ENCODE data around the gene TBC1D1. TPM values are rescaled to one million over a fixed set of nuclear protein-coding genes. Genes with fewer than 3 reads are reported as not detected.

TBC1D1 gene
- polyA plus RNA-seq, 1 donor (not counting 4 experiments of a cell fraction or from before 2014, with no cell fraction given), result 32.5 TPM

DNA sequence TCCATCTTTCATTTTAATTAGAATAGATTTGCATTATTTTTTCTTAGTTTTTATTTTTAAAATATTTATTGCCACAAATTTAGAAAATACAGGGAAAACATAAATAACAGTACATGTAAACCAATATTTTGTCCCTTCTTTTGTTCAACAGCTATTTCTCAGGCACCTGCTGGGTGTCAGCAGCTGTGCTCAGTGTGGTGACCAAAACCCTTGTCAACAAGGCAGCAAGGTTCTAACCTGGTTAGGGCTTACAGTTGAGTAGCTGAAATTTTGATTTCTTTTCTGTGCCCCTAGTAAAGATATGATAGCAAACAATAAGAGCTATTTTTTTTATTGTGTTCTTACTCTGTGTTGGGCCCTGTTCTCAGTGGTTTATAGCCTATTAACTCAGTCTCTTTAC, 197.4 kb downstream of the TBC1D1 start:
- H3K27me3 ChIP-seq (ENCODE audit: control insufficient read depth, extremely low read depth, insufficient read depth, low read length), result no peaks in the 10 kb centered on the region
- dilution Hi-C loops (cut with MboI; ENCODE audit: extremely low pct_ligation_motif_present, low sequenced_read_pairs), result no loop called here
- H3K9ac ChIP-seq (ENCODE audit: control insufficient read depth, extremely low read depth, insufficient read depth, low read length), result no peak overlapping the region
- DNase-seq (ENCODE audit: low read depth, low spot score), result no peak
- no peak overlapping the region for H3K4me3 ChIP-seq (ENCODE audit: control insufficient read depth in 2 of 3, extremely low read depth in 1 of 3, insufficient read depth in 2 of 3, low read depth in 1 of 3, low read length in 3 of 3)
- no peaks in the 10 kb centered on the region for H3K9me3 ChIP-seq (ENCODE audit: control insufficient read depth, low read depth, low read length)
- peaks cover 7% of the 10 kb centered on the region for H3K4me1 ChIP-seq (ENCODE audit: control insufficient read depth, extremely low read depth, insufficient read depth, low read length)
- H3K36me3 ChIP-seq (ENCODE audit: control insufficient read depth in 2 of 2, extremely low read depth in 1 of 2, insufficient read depth in 2 of 2, low read length in 2 of 2), result peaks cover 0 to 2% of the 10 kb centered on the region in 2 experiments
- H4K20me1 ChIP-seq (ENCODE audit: control insufficient read depth, extremely low read depth, insufficient read depth, low read length), result no peaks in the 10 kb centered on the region
- no peak overlapping the region for H3K27ac ChIP-seq (ENCODE audit: control insufficient read depth, insufficient read depth, low read length)
- FAIRE-seq, result no peak
- H2AFZ ChIP-seq (ENCODE audit: control insufficient read depth, low read length), result no peak overlapping the region
- TF ChIP-seq, protein P1, sequence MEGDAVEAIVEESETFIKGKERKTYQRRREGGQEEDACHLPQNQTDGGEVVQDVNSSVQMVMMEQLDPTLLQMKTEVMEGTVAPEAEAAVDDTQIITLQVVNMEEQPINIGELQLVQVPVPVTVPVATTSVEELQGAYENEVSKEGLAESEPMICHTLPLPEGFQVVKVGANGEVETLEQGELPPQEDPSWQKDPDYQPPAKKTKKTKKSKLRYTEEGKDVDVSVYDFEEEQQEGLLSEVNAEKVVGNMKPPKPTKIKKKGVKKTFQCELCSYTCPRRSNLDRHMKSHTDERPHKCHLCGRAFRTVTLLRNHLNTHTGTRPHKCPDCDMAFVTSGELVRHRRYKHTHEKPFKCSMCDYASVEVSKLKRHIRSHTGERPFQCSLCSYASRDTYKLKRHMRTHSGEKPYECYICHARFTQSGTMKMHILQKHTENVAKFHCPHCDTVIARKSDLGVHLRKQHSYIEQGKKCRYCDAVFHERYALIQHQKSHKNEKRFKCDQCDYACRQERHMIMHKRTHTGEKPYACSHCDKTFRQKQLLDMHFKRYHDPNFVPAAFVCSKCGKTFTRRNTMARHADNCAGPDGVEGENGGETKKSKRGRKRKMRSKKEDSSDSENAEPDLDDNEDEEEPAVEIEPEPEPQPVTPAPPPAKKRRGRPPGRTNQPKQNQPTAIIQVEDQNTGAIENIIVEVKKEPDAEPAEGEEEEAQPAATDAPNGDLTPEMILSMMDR (optimal IDR thresholded peaks at IDR 0.05 in 1 of 3, IDR thresholded peaks at IDR 0.05 in 1 of 3, conservative IDR thresholded peaks at IDR 0.05 in 1 of 3; ENCODE audit: extremely low read depth in 1 of 3, insufficient read depth in 2 of 3, low read length in 3 of 3), result no peak
- no peak for TF ChIP-seq EZH2 (IDR thresholded peaks at IDR 0.05; ENCODE audit: low read length)
- H3K79me2 ChIP-seq (ENCODE audit: control insufficient read depth, insufficient read depth, low read length), result no peaks in the 10 kb centered on the region
- no peaks in the 10 kb centered on the region for H3K9me1 ChIP-seq (ENCODE audit: control insufficient read depth, extremely low read depth, insufficient read depth, low read length)
- no peak overlapping the region for H3K4me2 ChIP-seq (ENCODE audit: control insufficient read depth, extremely low read depth, insufficient read depth, low read depth, low read length)

DNA sequence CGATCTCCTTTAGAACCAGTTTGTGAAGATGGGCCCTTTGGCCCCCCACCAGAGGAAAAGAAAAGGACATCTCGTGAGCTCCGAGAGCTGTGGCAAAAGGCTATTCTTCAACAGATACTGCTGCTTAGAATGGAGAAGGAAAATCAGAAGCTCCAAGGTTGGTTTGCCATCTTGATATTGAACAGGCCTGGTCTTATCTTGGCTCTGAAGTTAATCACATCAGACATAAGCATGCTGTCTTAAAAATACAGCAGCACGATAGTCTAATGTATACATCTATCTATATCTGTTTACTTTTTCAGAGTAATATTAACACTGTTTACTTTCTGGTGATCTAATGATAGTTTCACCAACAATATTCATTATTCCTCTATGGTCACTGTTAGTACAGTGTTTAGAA, 199.1 kb downstream of the TBC1D1 start:
- no peaks in the 10 kb centered on the region for H3K9me1 ChIP-seq (ENCODE audit: control insufficient read depth, extremely low read depth, insufficient read depth, low read length)
- no peaks in the 10 kb centered on the region for H3K9me3 ChIP-seq (ENCODE audit: control insufficient read depth, low read depth, low read length)
- H3K4me1 ChIP-seq (ENCODE audit: control insufficient read depth, extremely low read depth, insufficient read depth, low read length), result peaks cover 7% of the 10 kb centered on the region
- FAIRE-seq, result no peak
- H3K4me2 ChIP-seq (ENCODE audit: control insufficient read depth, extremely low read depth, insufficient read depth, low read depth, low read length), result no peak overlapping the region
- H3K79me2 ChIP-seq (ENCODE audit: control insufficient read depth, insufficient read depth, low read length), result no peaks in the 10 kb centered on the region
- dilution Hi-C loops (cut with MboI; ENCODE audit: extremely low pct_ligation_motif_present, low sequenced_read_pairs), result no loop called here
- no peak overlapping the region for H3K9ac ChIP-seq (ENCODE audit: control insufficient read depth, extremely low read depth, insufficient read depth, low read length)
- no peak for DNase-seq (ENCODE audit: low read depth, low spot score)
- H2AFZ ChIP-seq (ENCODE audit: control insufficient read depth, low read length), result no peak overlapping the region
- no peaks in the 10 kb centered on the region for H3K27me3 ChIP-seq (ENCODE audit: control insufficient read depth, extremely low read depth, insufficient read depth, low read length)
- H4K20me1 ChIP-seq (ENCODE audit: control insufficient read depth, extremely low read depth, insufficient read depth, low read length), result no peaks in the 10 kb centered on the region
- H3K36me3 ChIP-seq (ENCODE audit: control insufficient read depth in 2 of 2, extremely low read depth in 1 of 2, insufficient read depth in 2 of 2, low read length in 2 of 2), result peaks cover 0 to 2% of the 10 kb centered on the region in 2 experiments
- TF ChIP-seq, protein P1 (optimal IDR thresholded peaks at IDR 0.05 in 1 of 3, IDR thresholded peaks at IDR 0.05 in 1 of 3, conservative IDR thresholded peaks at IDR 0.05 in 1 of 3; ENCODE audit: extremely low read depth in 1 of 3, insufficient read depth in 2 of 3, low read length in 3 of 3), result no peak
- TF ChIP-seq EZH2 (IDR thresholded peaks at IDR 0.05; ENCODE audit: low read length), result no peak
- H3K27ac ChIP-seq (ENCODE audit: control insufficient read depth, insufficient read depth, low read length), result no peak overlapping the region
- H3K4me3 ChIP-seq (ENCODE audit: control insufficient read depth in 2 of 3, extremely low read depth in 1 of 3, insufficient read depth in 2 of 3, low read depth in 1 of 3, low read length in 3 of 3), result no peak overlapping the region

Data from keratinocyte (primary cell).